ENCODE data around the gene ANKRD63.

Gene ANKRD63

GRCh38 chr15:40287968-40288367 is 5.1 kb upstream of the ANKRD63 start:
- peak overlapping the region; percentile 99 for H3K27ac ChIP-seq
- TF ChIP-seq, protein P1, sequence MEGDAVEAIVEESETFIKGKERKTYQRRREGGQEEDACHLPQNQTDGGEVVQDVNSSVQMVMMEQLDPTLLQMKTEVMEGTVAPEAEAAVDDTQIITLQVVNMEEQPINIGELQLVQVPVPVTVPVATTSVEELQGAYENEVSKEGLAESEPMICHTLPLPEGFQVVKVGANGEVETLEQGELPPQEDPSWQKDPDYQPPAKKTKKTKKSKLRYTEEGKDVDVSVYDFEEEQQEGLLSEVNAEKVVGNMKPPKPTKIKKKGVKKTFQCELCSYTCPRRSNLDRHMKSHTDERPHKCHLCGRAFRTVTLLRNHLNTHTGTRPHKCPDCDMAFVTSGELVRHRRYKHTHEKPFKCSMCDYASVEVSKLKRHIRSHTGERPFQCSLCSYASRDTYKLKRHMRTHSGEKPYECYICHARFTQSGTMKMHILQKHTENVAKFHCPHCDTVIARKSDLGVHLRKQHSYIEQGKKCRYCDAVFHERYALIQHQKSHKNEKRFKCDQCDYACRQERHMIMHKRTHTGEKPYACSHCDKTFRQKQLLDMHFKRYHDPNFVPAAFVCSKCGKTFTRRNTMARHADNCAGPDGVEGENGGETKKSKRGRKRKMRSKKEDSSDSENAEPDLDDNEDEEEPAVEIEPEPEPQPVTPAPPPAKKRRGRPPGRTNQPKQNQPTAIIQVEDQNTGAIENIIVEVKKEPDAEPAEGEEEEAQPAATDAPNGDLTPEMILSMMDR (conservative IDR thresholded peaks at IDR 0.05): no peak

- TF ChIP-seq, protein P1 (conservative IDR thresholded peaks at IDR 0.05): no peak
- peak overlapping the region; percentile 99 for H3K27ac ChIP-seq
These were observed 4.6 kb upstream of the ANKRD63 start for GRCh38 chr15:40287505-40287904.

DNA sequence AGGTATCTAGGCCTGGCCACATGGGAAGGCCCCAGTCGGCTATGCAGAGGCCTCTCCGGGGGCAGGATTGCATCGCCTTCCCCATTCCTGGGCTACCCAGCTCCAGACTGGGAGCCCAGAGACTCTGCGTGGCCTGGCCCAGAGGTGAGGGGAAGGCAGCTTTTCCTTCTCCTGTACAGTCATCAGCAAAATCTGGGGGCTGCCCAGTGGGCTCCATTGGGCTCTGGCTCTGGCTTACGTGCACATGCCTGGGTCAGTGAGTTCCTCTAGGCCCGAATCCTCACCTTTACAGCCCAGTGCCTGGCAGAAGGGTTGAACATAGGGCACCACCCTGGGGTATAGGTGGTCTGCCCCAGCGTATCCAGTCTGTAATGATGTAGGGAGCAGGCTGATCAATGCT is 3.9 kb upstream of the ANKRD63 start:
- H3K27ac ChIP-seq: peak overlapping the region; percentile 99
- TF ChIP-seq, protein P1 (conservative IDR thresholded peaks at IDR 0.05): no peak

GRCh38 chr15:40286061-40286532 is 3.2 kb upstream of the ANKRD63 start:
- TF ChIP-seq, protein P1 (conservative IDR thresholded peaks at IDR 0.05): no peak
- peak overlapping the region; percentile 99 for H3K27ac ChIP-seq

GRCh38 chr15:40285554-40286011 is 2.7 kb upstream of the ANKRD63 start:
- TF ChIP-seq, protein P1 (conservative IDR thresholded peaks at IDR 0.05): no peak
- peak overlapping the region; percentile 99 for H3K27ac ChIP-seq

GRCh38 chr15:40285151-40285550 is 2.3 kb upstream of the ANKRD63 start:
- peak overlapping the region; percentile 99 for H3K27ac ChIP-seq
- TF ChIP-seq, protein P1 (conservative IDR thresholded peaks at IDR 0.05): no peak

DNA sequence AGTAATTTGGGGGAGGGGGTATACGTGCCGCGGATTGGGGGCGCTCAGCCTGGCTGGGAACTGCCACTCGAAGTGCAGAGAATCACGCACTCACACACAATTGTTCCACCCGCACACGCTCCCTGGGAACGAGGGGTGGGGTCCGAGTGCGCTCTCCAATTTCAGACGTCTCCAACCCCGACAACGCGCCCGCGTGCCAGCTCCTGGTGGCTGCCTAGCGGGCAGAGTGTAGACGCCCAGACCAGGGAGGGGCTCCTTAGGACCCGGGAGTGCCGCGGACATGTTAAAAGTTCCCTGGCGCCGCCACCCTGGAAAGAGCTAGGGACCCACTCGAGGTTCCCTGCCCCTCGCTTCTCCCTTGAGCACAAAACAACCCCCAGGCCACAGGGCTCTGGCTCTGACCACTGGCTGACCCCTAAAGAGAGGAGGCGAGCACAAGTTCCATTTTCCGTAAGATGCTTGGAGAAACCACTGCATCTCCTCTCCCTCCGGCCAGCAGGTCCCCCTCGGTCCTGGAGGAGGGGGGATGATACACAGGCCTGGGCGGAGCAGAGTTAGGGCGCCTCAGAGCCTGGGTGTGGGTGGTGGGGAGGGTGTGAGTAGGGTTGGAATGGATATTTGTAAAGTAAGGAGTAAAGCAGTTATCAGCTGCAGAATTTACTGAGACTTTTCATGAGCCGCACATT is 894 bp upstream of the ANKRD63 start:
- TF ChIP-seq, protein P1 (conservative IDR thresholded peaks at IDR 0.05): no peak
- H3K27ac ChIP-seq: peak overlapping the region; percentile 82

All from VCaP (cell line).